ENCODE results near the gene SYNM.
"Not testable (repeated sequence)": the region's sequence is repeated elsewhere in the genome, so short reads cannot be mapped to it uniquely, and the experiment has no call there.

Gene SYNM

GRCh38 chr15:99106417-99107220 is 1.7 kb downstream of the SYNM start:
- no peak for DNase-seq

- DNase-seq, result no peak
These were observed 4.1 kb downstream of the SYNM start for GRCh38 chr15:99108993-99109392.

DNA sequence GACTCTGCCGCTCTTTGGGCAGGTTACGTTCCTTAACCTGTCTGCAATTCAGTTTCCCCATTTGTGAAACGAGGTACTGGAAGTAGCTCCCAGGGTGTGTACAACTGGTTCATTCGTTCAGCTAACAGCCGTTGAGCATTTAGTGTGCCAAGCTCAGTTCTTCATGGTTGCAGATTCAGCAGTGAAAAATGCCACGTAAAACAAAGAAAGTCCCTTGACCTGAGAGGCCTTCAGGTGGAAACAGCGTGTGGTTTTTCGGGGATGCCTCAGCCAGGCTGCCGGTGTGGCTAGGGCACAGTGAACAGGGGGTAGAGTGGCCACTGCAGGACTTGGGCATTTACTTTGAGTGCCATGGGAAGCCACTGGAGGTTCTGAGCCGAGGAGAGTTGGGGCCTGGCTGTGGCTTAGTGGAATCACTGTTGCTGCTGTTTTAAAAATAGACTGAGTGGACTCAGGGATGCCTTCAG is 4.7 kb downstream of the SYNM start:
- no peak for DNase-seq

DNA sequence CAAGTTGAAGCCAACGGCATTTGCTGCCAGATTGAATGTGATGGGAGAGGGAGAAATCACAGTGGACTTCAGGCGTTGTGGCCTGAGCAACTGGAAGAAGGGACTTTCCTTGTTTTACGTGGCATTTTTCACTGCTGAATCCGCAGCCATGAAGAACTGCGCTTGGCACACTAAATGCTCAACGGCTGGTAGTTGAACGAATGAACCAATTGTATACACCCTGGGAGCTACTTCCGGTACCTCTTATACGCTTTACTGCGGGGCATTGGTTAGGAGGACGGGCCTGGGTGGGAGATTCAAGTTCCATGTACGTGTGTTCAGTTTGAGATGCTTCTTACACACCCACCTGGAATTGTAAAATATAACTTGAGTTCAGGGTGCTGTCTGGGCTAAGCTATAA is 5.2 kb downstream of the SYNM start:
- no peak for DNase-seq

GRCh38 chr15:99110581-99111320 is 5.9 kb downstream of the SYNM start:
- DNase-seq, result no peak

DNA sequence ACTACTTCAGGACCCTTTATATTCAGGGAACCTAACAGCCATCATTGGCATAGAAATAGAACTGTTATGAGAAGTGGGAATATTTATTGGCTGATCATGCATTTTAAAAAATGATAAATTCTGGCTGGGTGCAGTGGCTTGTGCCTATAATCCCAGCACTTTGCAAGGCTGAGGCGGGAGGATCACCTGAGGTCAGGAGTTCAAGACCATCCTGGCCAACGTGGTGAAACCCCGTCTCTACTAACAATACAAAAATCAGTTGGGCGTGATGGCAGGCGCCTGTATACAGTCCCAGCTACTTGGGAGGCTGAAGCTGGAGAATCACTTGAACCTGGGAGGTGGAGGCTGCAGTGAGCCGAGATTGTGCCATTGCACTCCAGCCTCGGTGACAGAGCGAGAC is 6.8 kb downstream of the SYNM start:
- DNase-seq, result not testable (repeated sequence)

GRCh38 chr15:99113547-99114271 is 8.8 kb downstream of the SYNM start:
- DNase-seq, result no peak

DNA sequence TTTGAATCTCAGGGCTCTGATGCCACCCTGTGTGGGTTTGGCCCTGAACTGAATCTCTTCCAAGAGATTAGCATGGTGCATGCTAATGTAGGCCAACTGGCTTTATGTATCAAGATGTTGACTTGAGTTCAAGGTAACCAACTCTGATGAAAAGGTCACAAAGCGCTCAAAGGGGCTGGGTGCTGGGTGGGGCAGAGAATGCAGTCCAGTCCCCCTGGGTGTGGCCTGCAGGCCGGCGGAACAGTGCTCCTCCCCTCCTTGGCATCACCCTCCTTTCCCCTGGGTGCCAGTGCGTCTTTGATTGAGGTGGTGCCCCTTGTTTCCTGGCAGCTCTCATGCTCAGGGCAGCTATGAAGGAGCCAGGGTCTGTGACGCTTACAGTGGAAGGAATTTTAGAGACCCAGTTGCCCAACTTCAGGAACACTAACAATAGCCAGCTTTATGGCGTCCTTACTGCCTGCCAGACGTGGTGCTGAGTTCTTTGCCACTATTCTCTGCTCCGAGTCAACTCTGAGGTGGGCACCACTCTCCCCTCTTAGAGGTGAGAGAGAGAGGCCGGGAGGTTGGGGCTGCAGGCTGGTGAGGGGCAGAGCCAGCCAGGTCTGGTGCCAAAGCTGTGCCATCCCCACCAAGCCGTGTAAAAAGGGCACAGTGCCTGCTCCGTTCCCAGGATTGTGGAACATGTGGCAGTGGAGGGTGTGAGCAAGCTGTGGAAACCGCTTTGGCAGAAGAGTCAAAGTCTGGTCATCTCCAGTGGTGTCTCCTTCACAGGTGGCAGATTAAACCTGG is 9.8 kb downstream of the SYNM start:
- no peak for DNase-seq

DNA sequence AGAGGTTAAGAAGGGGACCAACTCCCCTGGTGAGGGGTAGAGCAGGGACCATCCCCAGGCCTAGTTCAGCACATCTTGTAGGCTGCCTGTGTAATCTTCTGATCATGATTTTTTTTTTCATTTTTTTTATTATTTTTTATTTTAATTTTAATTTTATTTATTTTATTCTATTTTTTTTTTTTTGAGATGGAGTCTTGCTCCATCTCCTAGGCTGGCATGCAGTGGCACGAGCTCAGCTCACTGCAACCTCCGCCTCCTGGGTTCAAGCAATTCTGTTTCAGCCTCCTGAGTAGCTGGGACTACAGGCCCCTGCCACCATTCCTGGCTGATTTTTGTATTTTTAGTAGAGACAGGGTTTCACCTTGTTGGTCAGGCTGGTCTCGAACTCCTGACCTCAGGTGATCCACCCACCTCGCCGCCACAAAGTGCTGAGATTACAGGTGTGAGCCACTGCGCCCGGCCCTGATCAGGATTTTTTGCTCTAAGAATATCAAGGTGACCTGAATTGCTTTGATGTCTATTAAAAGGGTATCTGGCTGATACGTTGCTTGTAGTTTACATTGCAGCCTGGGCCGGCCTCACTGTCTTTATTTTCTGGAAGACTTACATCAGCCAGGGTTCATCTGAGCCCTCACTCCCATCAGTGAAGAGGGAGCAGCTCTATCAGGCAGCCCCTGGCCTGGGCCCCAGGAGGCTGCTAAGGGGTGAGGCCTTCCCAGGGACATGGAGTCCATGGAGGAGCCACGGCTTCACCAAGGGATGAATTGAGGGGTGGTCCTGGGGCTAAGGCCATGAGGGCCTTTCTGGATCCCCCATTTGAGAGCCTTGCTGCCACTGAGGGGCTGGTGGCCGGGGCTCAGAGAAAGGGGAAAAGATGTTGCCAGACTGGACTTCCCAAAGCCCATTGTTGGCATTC is 10.7 kb downstream of the SYNM start:
- DNase-seq, result no peak

- DNase-seq, result no peak
These were observed 12.2 kb downstream of the SYNM start for GRCh38 chr15:99117111-99117510.

DNA sequence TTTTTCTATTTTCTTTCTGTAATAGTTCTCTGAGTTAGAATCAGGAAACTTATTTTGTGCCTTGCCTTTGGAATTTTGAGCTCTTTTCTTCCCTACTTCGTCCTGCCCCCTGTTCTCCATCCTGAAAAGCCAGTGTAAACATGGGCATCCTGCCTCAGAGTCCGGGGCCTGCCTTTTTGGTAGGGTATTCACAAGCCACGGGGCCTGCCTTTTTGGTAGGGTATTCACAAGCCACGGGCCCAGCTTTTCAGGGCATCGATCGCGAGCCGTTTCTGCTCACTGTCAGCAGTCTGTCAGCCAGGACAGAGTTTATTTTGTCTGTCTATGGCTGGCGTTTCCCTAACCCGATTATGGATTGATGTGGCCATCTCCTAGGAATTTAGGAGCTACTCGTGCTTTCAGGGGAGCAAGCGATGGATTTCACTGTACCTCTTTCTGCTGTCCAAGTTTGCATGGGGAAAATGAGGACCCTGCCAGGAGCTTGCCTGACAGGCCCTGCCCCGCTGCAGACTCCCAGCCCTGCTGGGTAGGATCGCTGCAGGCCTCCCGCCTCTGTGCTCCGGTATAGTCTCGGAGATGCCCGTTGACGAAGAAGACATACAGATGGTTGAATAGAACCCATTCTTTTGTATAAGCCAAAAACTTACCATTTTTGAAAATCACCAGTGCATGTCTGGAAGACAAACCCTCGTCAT is 12.8 kb downstream of the SYNM start:
- no peak for DNase-seq

DNA sequence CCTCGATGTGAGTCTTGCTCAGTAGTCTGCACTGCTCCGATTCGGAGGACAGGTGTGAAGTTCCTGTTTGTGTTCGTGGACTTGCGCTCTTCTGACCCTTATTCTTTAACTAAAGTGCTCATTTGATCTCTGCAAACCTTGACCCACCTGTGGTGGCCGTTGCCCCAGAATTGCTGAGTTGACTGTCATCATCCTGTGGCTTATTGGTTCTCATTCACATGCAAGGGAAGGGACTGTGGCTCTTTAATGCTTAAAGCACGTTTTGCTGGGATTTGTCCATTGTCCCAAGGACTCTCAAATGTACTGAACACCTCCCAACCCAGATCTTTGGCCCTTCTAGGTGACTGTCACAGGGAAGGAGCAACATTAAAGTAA is 13.4 kb downstream of the SYNM start:
- DNase-seq, result no peak

DNA sequence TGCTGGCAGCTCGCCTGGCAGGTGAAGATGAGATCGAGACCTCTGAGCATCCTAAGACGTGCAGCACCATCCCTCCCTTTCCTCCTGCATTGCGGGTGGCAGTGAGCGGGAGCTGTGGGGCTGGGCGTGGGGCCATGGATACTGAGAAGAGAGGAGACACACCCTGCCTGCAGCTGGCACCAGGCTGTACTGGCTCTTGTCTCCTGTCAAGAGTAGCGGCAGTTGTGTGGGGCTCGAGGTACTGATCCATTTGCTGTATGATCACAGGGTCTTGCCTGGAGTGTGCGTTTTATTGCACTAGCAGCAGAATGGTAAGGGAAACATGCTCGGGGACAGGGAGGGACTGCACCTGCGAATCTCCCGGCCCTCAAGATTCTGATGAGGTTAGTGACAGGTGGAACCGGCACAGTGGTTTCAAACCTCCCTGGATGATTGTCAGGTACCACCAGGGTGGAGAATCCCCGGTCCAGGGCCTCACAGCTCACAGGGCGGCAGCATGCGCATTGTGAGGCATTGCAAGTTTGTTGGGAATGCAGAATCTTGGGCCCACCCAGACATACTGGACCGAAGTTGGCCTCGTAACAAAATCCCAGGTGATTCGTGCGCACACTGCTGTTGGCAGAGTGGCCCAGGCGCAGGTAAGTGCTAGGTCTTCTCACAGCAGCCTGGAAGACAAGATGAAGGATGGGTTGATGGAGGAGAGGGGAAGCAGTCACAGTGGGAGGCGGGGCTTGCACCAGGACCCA is 14.1 kb downstream of the SYNM start:
- DNase-seq, result no peak

GRCh38 chr15:99120050-99120777 is 15.3 kb downstream of the SYNM start:
- no peak for DNase-seq

GRCh38 chr15:99121207-99121606 is 16.3 kb downstream of the SYNM start:
- DNase-seq, result no peak

DNA sequence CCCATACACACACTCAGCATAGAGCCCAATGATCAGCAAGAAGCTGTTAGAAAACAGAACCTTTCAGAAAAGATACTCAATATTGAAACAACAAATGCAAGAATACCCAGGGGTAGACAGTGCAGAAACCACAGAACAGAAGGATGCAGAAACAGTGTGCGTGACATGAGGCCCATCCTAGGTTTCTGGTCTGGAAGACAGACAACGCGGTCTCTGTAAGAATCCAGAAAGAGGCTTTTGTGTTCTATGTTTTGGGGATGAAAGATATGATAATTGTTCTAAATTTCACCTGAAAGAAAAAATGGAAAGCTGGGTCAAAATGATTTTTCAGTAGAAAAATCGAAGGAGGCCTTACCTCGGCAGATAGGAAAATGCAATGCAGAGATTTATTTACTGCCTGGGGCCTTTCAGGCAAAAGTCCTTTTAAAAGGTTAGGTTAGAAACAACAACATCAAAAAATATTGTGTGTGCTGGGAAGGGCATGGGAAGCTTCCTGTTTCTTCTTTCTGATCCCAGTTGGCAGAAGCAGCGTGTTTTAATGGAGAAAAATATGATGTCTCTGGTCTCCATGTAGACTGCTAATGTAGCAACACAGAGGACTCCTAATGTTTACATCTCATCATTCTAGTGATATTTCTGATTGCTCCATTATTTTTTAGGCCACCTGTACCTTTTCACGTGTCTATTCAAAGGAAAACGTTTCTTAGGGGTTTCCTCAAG is 17.0 kb downstream of the SYNM start:
- DNase-seq, result no peak

DNA sequence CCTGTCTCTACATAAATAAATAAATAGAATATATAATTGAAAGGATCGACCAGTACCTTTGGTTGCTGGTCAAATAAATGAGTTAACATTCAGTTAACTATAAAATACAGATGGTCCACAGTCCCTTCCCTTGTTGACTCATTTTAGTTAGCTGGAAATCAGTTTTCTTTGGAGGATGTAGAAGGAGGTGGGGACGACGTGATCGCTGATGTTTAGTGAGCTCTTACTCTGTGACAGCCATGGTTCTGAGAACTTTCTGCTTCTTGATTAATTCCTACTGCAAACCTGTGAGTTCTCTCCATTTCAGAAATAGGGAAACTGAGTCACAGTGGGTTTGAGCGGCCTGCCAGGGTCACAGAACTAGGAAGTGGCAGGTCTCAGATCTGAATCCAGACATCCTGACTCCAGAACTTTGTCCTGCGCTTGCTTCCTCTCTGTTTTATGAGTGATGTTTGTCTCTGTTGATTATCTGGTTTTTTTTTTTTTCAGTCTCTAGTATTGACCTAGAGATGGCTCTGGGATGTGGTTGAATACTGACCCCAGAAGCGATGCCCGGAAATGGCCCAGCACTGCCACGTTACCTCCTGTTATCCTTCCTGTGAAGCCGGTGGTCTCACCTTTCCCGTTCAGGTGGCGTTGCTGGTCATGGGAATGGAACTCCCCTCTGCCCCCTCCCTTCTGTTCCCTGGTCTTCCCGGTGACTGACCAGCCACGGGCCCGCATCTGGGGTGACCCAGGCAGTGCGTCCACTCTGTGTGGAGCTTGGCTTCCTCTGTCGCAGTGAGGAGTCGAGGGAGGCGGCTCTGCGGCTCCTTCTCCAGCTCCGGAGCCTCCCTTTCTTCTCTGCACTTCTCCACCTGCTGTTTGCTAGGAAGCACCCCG is 18.2 kb downstream of the SYNM start:
- DNase-seq, result no peak
